HEK293 (cell line): ENCODE data around the gene SZRD1.

Experiments used
- ATF2 ChIP-seq: fragments of 450-650 bp; formaldehyde crosslinking; IDR thresholded peaks from 2 replicates; pipeline ENCODE4 v1.5.1; 2016; ENCODE audit warnings: missing biosample characterization, missing genetic modification characterization, low read depth
- MYNN ChIP-seq: fragments of 450-650 bp; formaldehyde crosslinking; IDR thresholded peaks from 2 replicates; pipeline ENCODE4 v1.5.1; 2016; ENCODE audit warnings: missing biosample characterization, missing genetic modification characterization, borderline replicate concordance
- PRDM1 ChIP-seq: fragments of 450-650 bp; formaldehyde crosslinking; IDR thresholded peaks from 2 replicates; pipeline ENCODE4; 2016; ENCODE audit warnings: missing biosample characterization, missing genetic modification characterization
- SP2 ChIP-seq: fragments of 450-650 bp; formaldehyde crosslinking; IDR thresholded peaks from 2 replicates; pipeline ENCODE4 v1.5.1; 2016; ENCODE audit warnings: missing biosample characterization, missing genetic modification characterization
- ZBTB11 ChIP-seq: fragments of 450-650 bp; formaldehyde crosslinking; conservative IDR thresholded peaks from 2 replicates; pipeline ENCODE4 v1.5.1; 2016; ENCODE audit warnings: low read depth, missing biosample characterization, missing genetic modification characterization
- ZBTB17 ChIP-seq: fragments of 450-650 bp; formaldehyde crosslinking; IDR thresholded peaks from 2 replicates; pipeline ENCODE4 v1.5.1; 2016; ENCODE audit warnings: missing biosample characterization, missing genetic modification characterization
- ZBTB6 ChIP-seq: fragments of 450-650 bp; formaldehyde crosslinking; IDR thresholded peaks from 2 replicates; pipeline ENCODE4 v1.5.1; 2017; ENCODE audit warnings: missing biosample characterization, missing genetic modification characterization
- ZIC2 ChIP-seq: fragments of 450-650 bp; formaldehyde crosslinking; IDR thresholded peaks from 2 replicates; pipeline ENCODE4 v1.5.1; 2016; ENCODE audit warnings: missing biosample characterization, missing genetic modification characterization
- ZNF132 ChIP-seq: fragments of 450-650 bp; formaldehyde crosslinking; IDR thresholded peaks from 2 replicates; pipeline ENCODE4 v1.5.1; 2017; ENCODE audit warnings: missing biosample characterization, missing genetic modification characterization, borderline replicate concordance
- ZNF16 ChIP-seq: fragments of 450-650 bp; formaldehyde crosslinking; IDR thresholded peaks from 2 replicates; pipeline ENCODE4 v1.5.1; 2016; ENCODE audit warnings: low read depth, missing biosample characterization, missing genetic modification characterization
- ZNF19 ChIP-seq: fragments of 450-650 bp; formaldehyde crosslinking; IDR thresholded peaks from 2 replicates; pipeline ENCODE4; 2016; ENCODE audit warnings: missing biosample characterization, missing genetic modification characterization, low read depth
- ZNF223 ChIP-seq: fragments of 450-650 bp; formaldehyde crosslinking; IDR thresholded peaks from 2 replicates; pipeline ENCODE4 v1.5.1; 2016; ENCODE audit warnings: missing biosample characterization, missing genetic modification characterization
- ZNF23 ChIP-seq: fragments of 450-650 bp; formaldehyde crosslinking; IDR thresholded peaks from 2 replicates; pipeline ENCODE4 v1.5.1; 2016; ENCODE audit warnings: missing biosample characterization, missing genetic modification characterization, borderline replicate concordance
- ZNF398 ChIP-seq: fragments of 450-650 bp; formaldehyde crosslinking; IDR thresholded peaks from 2 replicates; pipeline ENCODE4 v1.5.1; 2017; ENCODE audit warnings: missing biosample characterization, missing genetic modification characterization
- ZNF473 ChIP-seq: fragments of 450-650 bp; formaldehyde crosslinking; IDR thresholded peaks from 2 replicates; pipeline ENCODE4 v1.5.1; 2017; ENCODE audit warnings: missing biosample characterization, missing genetic modification characterization
- ZNF514 ChIP-seq: fragments of 450-650 bp; formaldehyde crosslinking; IDR thresholded peaks from 2 replicates; pipeline ENCODE4 v1.5.1; 2016; ENCODE audit warnings: missing biosample characterization, missing genetic modification characterization
- ZNF555 ChIP-seq: fragments of 450-650 bp; formaldehyde crosslinking; conservative IDR thresholded peaks from 2 replicates; pipeline ENCODE4 v1.5.1; 2017; ENCODE audit warnings: missing biosample characterization, mild to moderate bottlenecking, missing genetic modification characterization, inconsistent platforms
- ZNF561 ChIP-seq: fragments of 450-650 bp; IDR thresholded peaks from 2 replicates; pipeline ENCODE4 v1.5.1; 2018; ENCODE audit warnings: missing biosample characterization, missing genetic modification characterization, borderline replicate concordance
- ZNF600 ChIP-seq: fragments of 450-650 bp; formaldehyde crosslinking; IDR thresholded peaks from 2 replicates; pipeline ENCODE4 v1.5.1; 2016; ENCODE audit warnings: missing biosample characterization, missing genetic modification characterization
- ZNF639 ChIP-seq: fragments of 450-650 bp; formaldehyde crosslinking; IDR thresholded peaks from 2 replicates; pipeline ENCODE4 v1.5.1; 2016; ENCODE audit warnings: missing biosample characterization, missing genetic modification characterization
- ZNF692 ChIP-seq: fragments of 450-650 bp; formaldehyde crosslinking; IDR thresholded peaks from 2 replicates; pipeline ENCODE4 v1.5.1; 2016; ENCODE audit warnings: missing biosample characterization, missing genetic modification characterization
- ZSCAN30 ChIP-seq: fragments of 450-650 bp; IDR thresholded peaks from 2 replicates; pipeline ENCODE4 v1.5.1; 2018; ENCODE audit warnings: missing biosample characterization, mild to moderate bottlenecking, missing genetic modification characterization, moderate library complexity
- TF ChIP-seq, protein P1 (sequence below): fragments of 450-650 bp; formaldehyde crosslinking; IDR thresholded peaks from 2 replicates; pipeline ENCODE4 v1.5.1; 2016; ENCODE audit warnings: missing biosample characterization, missing genetic modification characterization, borderline replicate concordance
- TF ChIP-seq, protein P2 (sequence below): fragments of 450-650 bp; formaldehyde crosslinking; IDR thresholded peaks from 2 replicates; pipeline ENCODE4 v1.5.1; 2016; ENCODE audit warnings: missing biosample characterization, missing genetic modification characterization

The SZRD1 gene

DNA sequence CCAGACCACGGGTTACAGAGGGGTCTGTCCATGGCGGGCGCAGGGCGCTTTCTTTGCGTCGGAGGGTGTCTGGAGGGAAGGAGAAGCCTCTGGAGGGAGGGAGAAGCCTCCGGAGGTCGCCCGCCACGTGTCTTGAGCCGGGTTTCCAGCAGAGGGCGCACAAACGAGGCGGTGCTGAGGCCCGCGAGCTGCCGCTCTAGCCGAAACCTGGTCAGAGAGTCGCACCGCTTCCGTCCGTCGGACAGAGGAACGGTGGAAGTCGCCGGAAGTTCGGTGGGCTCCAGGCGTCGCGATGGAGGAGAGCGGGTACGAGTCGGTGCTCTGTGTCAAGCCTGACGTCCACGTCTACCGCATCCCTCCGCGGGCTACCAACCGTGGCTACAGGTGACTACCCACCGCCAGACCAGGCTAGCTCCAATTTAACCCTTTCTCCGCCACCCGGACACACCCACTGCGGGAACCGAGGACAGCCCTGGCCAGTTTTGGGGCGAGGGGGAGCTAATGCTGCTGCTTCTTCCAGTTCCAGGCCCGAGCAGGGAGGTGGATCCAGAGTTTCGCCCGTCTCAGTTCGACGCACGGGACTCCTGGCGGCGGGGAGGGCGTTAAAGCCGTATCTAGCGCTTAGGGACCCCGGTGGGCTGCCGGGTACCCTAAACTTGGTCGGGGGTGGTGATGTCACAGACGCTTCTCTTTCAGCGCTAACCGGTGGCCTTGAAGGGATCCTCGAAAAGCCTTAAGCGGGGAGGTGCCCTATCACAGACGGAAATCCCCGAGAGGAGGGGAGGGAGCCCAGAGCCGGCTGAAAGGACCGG lies 73.6 kb downstream of the SZRD1 start, which contains the start of gene NECAP2 (continued):
- TF ChIP-seq ZNF473 (no peak), ZNF16 (tag by site-specific recombination) (no peak), ZNF692 (tag by site-specific recombination) (peak; percentile 88), ZNF555 (tag by site-specific recombination) (no peak), ZBTB11 (tag by site-specific recombination) (peak; percentile 96), ZNF132 (no peak), ZSCAN30 (tag by site-specific recombination) (peak; percentile 79; the same call in 1 of the 2 replicates), ZNF23 (tag by site-specific recombination) (no peak), ZNF514 (tag by site-specific recombination) (no peak), ZNF561 (tag by site-specific recombination) (0 out of 2 replicates have a peak, but pooled peaks have one; percentile 64), MYNN (tag by site-specific recombination) (0 out of 2 replicates have a peak, but pooled peaks have one; percentile 42), PRDM1 (tag by site-specific recombination) (no peak), ZNF600 (0 out of 2 replicates have a peak, but pooled peaks have one; percentile 47), ZBTB6 (tag by site-specific recombination) (peak; percentile 89), ZBTB17 (tag by site-specific recombination) (peak; percentile 98), SP2 (tag by site-specific recombination) (peak; percentile 75), ZNF19 (tag by site-specific recombination) (no peak), ATF2 (no peak), ZNF639 (tag by site-specific recombination) (peak; percentile 90), ZIC2 (no peak), ZNF223 (no peak), ZNF398 (tag by site-specific recombination) (no peak)
- TF ChIP-seq, protein P1, sequence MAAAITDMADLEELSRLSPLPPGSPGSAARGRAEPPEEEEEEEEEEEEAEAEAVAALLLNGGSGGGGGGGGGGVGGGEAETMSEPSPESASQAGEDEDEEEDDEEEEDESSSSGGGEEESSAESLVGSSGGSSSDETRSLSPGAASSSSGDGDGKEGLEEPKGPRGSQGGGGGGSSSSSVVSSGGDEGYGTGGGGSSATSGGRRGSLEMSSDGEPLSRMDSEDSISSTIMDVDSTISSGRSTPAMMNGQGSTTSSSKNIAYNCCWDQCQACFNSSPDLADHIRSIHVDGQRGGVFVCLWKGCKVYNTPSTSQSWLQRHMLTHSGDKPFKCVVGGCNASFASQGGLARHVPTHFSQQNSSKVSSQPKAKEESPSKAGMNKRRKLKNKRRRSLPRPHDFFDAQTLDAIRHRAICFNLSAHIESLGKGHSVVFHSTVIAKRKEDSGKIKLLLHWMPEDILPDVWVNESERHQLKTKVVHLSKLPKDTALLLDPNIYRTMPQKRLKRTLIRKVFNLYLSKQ (tag by site-specific recombination), result no peak
- TF ChIP-seq, protein P2, sequence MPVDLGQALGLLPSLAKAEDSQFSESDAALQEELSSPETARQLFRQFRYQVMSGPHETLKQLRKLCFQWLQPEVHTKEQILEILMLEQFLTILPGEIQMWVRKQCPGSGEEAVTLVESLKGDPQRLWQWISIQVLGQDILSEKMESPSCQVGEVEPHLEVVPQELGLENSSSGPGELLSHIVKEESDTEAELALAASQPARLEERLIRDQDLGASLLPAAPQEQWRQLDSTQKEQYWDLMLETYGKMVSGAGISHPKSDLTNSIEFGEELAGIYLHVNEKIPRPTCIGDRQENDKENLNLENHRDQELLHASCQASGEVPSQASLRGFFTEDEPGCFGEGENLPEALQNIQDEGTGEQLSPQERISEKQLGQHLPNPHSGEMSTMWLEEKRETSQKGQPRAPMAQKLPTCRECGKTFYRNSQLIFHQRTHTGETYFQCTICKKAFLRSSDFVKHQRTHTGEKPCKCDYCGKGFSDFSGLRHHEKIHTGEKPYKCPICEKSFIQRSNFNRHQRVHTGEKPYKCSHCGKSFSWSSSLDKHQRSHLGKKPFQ (tag by site-specific recombination), result peak; percentile 44
